B cell (primary cell): ENCODE measurements around the gene FLNB.

Experiments used
- EZH2 ChIP-seq: IDR thresholded peaks from 2 replicates; pipeline ENCODE4 v1.6.1; 2012; ENCODE audit warnings: borderline replicate concordance, low read depth, mild to moderate bottlenecking, moderate library complexity, low read length; ENCODE audit not compliant: insufficient read depth, poor library complexity, severe bottlenecking
- TF ChIP-seq, protein P1 (sequence below): fragments of 200-600 bp; IDR thresholded peaks from one replicate; pipeline ENCODE4 v1.8.0; 2022; ENCODE audit warnings: antibody characterized with exemption, mild to moderate bottlenecking

DNA sequence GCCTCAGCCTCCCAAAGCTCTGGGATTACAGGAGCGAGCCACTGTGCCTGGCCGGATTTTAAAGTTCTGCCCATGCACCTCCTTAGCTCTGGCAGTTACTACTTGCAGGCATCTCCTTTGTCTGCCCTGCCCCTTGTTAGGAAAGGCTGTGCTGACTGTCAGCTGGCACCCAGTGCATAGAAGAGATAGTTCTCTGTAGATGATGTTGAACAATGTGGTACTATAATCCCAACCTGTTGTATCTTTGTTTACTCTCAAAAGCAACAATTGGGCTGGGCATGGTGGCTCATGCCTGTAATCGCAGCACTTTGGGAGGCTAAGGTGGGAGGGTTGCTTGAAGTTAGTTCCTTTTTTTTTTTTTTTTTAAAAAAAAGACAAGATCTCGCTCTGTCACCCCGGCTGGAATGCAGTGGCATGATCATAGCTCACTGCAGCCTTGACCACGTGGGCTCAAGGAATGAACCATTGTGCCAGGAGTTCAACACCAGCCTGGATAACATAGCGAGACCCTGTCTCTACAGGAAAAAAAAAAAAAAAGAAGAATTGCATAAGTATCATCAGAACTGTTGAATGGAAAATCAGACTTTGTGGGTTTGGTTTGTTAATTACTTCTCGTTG, 30.6 kb downstream of the FLNB start:
- TF ChIP-seq, protein P1, sequence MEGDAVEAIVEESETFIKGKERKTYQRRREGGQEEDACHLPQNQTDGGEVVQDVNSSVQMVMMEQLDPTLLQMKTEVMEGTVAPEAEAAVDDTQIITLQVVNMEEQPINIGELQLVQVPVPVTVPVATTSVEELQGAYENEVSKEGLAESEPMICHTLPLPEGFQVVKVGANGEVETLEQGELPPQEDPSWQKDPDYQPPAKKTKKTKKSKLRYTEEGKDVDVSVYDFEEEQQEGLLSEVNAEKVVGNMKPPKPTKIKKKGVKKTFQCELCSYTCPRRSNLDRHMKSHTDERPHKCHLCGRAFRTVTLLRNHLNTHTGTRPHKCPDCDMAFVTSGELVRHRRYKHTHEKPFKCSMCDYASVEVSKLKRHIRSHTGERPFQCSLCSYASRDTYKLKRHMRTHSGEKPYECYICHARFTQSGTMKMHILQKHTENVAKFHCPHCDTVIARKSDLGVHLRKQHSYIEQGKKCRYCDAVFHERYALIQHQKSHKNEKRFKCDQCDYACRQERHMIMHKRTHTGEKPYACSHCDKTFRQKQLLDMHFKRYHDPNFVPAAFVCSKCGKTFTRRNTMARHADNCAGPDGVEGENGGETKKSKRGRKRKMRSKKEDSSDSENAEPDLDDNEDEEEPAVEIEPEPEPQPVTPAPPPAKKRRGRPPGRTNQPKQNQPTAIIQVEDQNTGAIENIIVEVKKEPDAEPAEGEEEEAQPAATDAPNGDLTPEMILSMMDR = no peak
- no peak for TF ChIP-seq EZH2
